GM18867 (cell line): Measurements from ENCODE around the gene ESR1.
"Not testable (repeated sequence)": the region's sequence is repeated elsewhere in the genome, so short reads cannot be mapped to it uniquely, and the experiment has no call there.

Source experiments
- ATAC-seq: cut with Tn5 transposase; IDR thresholded peaks from one replicate; pipeline ENCODE4 v1.9.1; 2021; ENCODE audit warnings: mild to moderate bottlenecking, moderate library complexity; ENCODE audit not compliant: unreplicated experiment

ESR1 gene

DNA sequence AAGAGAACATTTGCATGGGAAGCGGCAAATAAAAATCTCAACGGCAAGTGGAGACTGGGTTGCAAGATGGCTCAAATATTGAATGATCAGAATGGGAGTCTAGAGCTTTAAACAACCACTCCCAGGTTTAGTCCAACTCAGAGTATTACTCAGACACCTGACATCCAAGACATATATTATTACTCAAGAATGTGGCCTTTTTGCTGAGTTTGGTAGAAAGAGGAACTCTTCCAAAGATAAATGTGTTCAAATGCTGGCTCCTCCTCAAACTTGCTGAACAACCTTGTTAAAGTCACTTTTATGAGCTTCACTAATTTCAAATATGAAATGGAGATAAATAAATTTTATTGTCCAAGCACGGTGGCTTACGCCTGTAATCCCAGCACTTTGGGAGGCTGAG, 77.8 kb downstream of the ESR1 start:
- no peak for ATAC-seq

DNA sequence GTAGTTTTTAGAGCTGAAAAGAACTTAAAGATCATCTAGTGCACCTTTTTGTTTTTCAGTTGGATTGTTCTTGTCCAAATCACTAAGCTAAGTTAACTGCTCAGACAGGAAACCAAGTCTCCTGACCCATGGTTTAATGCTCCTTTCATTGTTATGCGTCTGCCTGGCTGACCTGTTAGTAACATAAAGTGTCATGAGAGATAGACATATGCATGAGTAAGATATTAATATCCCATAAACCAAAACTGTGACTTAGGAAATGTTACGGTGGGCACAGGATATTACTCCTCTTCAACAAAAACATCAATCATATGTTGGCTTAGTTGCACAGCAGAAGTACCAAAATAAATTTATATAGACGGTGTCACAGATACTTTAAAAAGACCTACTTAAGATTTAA, 84.0 kb downstream of the ESR1 start:
- ATAC-seq, result no peak

DNA sequence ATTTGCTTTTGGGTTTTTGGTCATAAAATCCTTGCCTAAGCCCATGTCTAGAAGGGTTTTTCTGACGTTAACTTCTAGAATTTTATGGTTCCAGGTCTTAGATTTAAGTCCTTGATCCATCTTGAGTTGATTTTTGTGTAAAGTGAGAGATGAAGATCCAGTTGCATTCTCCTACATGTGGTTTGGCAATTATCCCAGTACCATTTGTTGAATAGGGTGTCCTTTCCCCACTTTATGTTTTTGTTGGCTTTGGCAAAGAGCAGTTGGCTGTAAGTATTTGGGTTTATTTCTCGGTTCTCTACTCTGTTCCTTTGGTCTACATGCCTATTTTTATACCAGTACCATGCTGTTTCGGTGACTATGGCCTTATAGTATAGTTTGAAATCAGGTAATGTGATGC, 86.9 kb downstream of the ESR1 start:
- not testable (repeated sequence) for ATAC-seq

DNA sequence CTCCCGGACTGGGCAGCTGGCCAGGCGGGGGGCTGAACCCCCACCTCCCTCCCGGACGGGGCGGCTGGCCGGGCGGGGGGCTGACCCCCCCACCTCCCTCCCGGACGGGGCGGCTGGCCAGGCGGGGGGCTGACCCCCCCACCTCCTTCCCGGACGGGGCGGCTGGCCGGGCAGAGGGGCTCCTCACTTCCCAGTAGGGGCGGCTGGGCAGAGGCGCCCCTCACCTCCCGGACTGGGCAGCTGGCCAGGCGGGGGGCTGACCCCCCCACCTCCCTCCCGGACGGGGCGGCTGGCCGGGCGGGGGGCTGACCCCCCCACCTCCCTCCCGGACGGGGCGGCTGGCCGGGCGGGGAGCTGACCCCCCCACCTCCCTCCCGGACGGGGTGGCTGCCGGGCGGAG, 91.7 kb downstream of the ESR1 start:
- not testable (repeated sequence) for ATAC-seq

DNA sequence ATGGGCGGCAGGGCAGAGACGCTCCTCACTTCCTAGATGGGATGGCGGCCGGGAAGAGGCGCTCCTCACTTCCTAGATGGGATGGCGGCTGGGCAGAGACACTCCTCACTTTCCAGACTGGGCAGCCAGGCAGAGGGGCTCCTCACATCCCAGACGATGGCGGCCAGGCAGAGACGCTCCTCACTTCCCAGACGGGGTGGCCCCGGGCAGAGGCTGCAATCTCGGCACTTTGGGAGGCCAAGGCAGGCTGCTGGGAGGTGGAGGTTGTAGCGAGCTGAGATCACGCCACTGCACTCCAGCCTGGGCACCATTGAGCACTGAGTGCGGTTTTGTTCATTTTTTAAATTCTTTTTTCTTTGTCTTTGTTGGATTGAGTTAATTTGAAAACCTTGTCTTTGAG, 92.3 kb downstream of the ESR1 start:
- ATAC-seq, result not testable (repeated sequence)

DNA sequence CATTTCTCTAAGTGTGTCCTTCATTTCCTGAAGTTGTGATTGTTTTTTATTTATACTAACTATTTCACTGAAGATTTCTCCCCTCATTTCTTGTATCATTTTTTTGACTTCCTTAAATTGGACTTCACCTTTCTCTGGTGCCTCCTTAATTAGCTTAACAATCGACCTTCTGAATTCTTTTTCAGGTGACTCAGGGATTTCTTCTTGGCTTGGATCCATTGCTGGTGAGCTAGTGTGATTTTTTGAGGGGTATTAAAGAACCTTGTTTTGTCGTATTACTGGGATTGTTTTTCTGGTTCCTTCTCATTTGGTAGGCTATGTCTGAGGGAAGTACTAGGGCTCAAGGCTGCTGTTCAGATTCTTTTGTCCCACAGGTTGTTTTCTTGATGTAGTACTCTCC, 92.8 kb downstream of the ESR1 start:
- ATAC-seq, result no peak

DNA sequence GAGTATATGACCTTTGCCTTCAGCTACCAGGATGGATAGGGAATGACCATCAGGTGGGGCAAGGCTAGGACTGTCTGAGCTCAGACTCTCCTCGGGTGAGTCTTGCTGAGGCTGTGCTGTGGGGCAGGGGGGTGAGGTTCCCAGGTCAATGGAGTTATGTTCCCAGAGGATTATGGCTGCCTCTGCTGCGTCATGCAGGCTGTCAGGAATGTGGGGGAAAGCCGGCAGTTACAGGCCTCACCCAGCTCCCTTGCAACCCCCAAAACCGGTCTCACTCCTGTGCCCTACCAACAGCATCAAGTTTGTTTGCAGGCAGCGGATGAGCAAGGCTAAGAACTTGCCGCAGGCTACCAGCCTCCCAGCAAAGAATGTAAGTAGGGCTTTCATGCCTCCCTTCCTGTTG, 93.5 kb downstream of the ESR1 start:
- no peak for ATAC-seq

DNA sequence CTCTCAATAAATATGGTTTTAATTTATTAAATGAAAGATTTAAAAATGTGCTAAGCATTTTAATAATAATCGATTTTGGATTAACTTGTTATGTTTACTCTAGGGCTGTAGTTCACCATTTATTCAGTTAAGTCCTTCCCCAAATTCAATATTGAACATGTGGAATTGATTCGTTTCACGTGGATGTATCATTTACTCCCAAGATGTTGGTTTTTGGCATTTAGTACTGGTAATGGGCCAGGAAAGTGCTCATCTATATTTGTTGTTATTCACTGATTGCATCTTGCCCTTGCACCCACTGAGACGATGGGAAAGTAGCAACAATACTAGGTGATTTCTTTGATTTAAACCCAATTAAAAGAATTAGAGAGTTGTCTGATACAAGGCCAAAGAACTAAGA, 97.1 kb downstream of the ESR1 start:
- ATAC-seq, result no peak

DNA sequence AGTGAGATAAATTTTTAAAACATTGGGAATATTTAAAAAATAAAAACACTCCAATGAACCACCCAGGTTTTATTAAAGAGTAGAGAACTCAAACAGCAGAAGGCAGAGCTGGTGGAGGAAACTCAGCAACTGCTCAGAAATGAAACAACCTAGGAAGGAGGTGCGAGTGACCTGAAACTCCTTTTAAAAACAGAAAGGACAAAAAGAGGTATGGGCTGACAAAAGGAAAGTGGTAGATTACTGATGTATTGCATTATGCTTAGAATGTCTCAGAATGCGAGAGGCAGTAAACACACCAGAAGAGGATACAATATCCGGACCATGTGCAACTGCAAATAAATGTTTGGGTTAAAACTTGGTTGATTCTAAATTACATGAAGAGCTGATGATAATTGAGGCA, 97.6 kb downstream of the ESR1 start:
- no peak for ATAC-seq

DNA sequence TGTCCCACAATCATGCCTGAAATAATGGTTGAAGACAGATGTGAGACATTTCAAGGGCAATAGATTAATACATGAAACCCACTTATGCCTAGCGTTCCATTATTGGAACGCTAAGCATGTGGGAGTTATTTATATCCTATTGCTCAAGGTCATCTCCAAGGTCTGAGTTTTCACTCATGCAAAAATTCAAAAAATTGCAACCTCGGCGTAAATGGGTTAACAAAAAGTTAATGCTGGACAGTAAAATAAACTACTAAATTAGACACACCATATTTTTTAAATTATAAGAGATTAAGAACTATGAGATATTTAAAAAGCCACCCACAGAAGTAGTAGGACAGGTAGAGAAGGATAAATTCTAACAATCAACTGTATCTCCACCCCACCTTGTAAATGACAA, 98.4 kb downstream of the ESR1 start:
- no peak for ATAC-seq

DNA sequence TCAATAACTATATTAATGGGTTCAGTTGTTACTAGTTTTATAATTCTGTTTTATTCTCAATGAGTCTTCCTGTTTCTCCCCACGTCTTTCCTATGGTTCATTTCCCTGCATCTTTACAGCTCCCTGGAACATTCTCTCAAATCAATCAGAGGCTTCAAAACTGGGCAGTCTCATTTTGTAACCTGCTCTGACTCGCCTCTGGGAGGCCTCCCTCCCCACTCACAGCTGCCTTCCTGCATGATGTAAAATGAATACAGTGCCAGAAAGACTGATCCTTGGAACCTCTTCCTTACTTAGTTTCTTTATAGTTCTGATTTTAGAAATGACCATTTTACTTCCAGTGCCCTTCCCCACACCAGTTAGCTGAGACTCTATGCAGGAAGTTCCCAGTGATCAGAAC, 103.9 kb downstream of the ESR1 start:
- ATAC-seq, result no peak

DNA sequence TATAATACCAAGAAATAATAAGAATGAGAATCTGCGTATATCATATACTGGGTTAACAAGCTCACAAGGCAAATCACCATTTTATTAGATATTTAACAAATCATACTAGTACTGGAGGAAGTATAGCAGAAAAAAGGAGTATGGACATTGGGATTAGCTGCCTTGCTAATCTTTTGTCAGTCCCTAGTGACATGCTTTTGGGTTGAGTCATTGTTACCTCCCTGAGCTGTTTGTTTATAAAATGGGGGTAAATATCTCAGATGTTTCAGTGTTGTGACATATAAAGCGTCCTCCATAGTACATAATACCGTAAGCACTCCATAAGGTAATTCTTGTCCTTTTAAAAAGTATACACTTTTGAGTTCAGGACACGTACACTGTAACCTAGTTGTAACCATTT, 107.0 kb downstream of the ESR1 start:
- no peak for ATAC-seq

DNA sequence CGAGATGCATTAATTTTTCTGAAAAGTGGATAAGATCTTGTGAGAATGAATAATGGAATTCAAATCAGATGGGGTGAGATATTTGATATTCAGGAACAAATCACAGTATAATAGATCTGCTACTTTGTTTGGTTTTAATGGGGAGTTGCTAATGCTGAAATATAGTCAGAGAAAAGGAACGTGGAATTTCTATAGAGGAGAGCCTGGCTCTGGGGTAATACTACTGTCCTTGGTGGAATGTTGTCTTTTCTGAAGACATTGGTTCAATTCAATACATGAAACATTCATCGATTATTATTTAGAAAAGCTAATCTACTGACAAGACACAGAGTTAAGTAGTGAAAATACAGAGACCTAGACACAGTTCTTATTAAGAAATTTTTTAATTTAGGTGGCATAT, 108.6 kb downstream of the ESR1 start:
- ATAC-seq, result no peak

DNA sequence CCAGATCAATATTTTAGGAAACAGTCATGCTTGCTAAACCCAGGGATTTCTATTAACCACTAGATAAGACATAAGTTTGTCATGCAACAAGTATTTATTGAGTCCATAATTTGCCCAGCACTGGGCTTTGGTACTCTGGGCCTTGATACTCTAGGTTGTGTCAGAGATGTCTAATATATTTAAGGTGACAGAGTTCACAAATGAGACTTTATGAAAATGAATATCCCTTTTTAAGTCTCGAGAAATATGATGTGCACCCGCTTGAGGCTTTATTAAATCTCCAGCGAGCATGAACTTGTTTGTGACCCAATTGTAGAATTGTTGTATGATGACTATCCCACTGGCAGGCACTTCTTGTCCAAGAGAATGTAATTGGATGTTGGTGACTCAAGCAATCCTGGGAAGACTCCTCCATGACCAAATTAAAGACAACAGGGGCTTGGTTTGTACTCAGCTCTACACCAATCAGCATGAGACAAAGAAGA, 109.2 kb downstream of the ESR1 start:
- no peak for ATAC-seq

DNA sequence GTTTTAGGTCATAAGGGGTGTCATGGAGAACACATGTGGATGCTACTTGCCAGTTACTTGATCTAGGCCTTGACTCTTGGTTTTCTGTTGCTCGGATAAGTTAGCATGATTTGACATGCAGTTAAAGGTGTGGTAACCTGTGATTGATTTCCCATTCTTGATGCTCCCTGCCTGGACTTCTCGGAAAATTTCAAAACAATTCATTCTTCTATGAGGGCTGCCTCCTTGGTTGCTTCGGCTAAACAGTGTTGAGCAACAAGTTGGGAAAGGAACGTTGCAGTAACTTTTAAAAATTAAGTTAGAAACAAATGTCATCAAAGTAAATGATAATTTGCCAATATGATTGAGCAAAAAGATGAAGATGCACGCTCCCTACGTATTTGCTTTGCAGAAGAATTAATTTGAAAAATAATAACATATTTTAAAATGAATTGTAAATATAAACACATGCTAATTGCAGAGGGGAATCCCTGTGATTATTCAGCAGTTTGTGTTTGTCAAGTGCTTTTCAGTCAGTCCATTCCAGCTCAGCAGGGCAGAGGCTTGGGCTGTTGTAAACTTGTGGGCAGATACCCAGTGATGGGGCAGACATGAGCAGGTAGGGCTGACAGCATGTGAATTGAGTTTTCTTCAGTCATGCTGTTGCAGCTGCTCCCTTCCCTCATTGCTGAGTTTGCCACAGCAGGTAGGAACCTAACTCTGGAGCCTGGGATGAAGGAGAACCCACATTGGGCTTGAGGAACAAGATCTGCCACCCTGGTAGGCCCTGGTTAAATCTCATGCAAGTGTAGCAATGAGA, 110.2 kb downstream of the ESR1 start:
- no peak for ATAC-seq

DNA sequence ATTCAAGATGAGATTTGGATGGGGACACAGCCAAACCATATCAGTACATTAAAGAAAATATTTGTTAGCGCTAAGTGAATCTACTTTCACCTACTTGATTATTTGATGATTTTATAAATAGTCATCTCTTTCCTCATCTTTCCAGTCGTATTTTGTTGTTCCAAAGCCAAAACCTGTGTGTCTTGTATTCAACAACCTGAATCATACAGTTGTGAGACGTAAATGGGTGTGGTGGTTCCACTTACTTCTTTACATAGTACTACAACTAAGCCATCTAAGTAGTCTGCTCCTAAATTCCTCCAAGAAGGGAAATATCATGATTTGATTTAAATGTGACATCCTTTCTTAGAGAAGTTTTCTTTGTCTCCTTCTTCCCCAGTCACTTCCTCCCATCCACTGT, 132.8 kb downstream of the ESR1 start:
- no peak for ATAC-seq

DNA sequence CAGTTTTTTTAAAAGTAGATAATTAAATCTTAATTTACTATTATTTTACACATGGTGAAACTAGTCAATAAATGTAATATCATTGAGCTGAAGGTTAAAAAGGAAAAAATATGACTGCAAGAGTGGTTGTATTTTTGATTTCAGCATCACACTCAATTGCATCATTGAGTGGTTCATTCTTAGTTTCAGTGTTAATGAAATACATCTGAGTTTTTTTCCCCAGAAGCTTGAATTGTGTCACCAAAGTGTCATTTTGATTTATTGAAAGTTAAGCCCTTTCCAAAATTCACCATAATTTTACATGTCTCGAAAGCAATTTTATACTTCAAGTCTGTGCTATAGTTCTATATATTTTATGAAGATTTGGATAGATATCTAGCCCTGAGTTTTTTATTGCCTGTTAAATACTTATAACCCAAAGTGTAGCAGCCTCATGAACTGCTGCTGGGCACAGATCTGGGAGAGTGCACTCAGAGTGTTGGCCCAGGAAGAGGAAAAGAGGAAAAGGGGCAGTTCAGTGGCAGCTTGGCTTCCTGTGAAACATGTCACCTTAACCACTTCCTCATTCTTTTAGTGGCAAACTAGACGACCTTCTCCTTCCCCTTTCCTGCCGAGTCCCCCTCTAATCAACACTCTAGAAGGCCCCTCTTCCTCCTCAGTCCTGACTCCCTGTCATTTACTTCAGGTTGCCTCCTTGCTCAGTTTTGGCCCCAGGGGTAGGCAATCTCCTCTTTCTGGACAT, 140.7 kb downstream of the ESR1 start:
- no peak for ATAC-seq

DNA sequence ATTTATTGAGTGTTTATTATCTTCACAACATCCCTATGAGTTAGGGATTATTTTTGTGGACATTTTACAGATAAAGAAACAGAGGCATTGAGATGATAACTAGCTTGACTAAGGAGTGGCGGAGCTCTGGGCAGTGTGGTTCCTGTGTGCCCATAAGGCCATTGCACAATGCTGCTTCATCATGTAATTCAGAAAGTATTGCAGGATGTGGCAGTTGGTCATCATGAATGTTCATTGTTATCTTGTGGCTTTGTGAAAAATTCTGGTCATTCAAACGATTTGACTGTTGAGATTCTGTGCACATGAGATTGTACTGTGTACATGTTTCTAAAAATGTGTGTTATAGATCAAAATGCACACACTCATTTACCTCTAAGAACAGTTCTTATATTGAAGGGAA, 150.8 kb downstream of the ESR1 start:
- no peak for ATAC-seq

DNA sequence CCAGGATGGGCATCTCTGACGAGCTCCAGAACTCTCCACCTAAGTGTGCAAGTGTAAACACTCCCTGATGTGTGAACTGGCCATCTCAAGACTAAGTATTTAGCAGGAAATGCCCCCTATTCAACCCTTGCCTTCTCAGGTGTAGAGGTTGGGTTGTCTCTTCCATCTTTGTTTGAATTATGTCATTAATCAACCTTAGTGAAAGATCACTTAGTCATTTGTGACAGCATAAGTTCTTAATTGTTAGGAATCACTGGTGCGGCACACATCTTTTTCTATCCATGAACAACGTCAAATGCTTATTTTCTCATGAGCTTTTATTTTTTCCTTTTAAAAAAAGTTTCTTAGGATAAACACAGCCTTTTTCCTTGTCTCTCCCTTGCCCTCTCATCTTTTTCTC, 151.6 kb downstream of the ESR1 start:
- no peak for ATAC-seq

DNA sequence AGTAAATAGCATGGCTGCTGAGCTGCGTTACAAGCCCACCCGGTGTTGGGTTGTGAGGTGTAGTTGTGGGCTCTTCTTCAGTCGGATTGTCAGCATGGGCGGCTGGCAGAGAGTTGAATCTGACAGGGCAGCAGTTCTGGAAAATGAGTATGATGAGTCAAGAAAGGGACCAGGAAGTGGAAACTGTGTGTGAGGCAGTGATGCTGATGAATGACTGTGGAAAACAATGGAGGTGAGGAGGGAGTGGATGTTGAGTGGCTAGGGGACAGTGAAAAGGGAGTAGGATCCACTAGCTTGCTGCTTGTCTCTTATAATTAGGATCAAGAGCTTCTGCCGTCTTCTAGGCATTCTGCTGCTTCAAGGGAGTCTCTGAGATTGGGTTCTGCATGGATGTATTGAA, 154.3 kb downstream of the ESR1 start:
- no peak for ATAC-seq

DNA sequence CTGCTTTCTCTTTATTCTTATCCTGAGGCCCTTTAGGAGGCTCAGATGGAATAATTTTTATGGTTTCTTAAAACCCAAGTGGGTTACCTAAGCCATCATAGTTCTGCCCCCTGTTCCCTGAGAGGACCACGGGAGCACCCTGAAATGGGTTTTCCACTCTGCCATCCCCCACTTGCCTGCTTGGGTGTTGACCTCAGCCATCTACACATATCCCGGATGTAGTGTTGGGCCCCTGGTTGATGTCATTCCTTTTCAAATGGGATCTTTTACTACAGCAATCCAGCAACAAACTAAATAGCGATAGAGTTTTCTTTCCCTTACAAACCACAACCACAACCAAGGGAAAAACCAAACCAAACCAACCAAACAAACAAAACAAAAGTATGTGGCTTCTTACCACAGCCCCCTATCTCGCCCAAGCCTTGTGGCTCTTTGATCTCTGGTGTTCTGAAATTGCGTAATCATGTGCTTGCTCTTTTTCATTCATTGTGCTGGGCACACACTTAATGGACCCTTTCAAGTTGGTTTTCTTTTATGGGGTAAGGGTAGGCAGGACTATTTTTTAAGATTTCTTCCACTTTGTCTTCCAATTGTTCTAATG, 154.9 kb downstream of the ESR1 start:
- no peak for ATAC-seq

DNA sequence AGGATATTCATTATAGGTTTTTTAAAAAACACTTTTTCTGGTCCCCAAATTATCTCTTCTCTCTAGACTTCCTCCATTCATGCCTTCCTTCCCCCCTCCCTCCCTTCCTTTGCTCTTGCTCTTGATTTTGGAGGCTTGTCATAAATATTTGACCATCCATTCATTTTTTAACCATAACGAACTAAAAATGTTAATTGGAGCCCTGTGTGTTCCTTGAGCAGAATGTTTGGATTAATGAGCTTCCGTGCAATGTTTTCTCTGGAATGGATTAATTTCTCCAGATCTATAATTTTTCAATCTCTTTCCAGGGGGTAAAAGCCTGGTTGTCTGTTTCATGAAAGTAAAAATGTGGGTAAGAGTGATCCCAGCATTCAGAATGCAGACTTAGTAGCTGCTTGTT, 155.5 kb downstream of the ESR1 start:
- no peak for ATAC-seq
